Measurements from ENCODE around the gene SRMS.

SRMS gene

GRCh38 chr20:63549019-63549418 lies 1.5 kb upstream of the SRMS start:
- WGBS (ENCODE audit: insufficient coverage), result 47% methylated on average over 5 of the region's 25 CpGs
- H3K36me3 ChIP-seq (ENCODE audit: control insufficient read depth in 4 of 4, insufficient read depth in 4 of 4, low read length in 3 of 4), result no peaks in the 10 kb centered on the region
- no peak overlapping the region for H3K4me3 ChIP-seq (ENCODE audit: control insufficient read depth in 1 of 7, extremely low read depth in 1 of 7, insufficient read depth in 4 of 7, low read depth in 2 of 7, low read length in 6 of 7)
- ChIA-PET CTCF (interaction anchor here (0.9 kb wide), 1 partner anchor 12 kb away, joined by 3 read pairs; no protein-coding TSS in a partner anchor), POLR2A (no interaction called here)
- H3K4me1 ChIP-seq (ENCODE audit: control extremely low read depth in 1 of 4, control insufficient read depth in 4 of 4, insufficient read depth in 4 of 4, low read length in 3 of 4), result peaks cover 0 to 17% (median 17%) of the 10 kb centered on the region in 4 experiments
- H3K9me3 ChIP-seq (ENCODE audit: control extremely low read depth in 1 of 5, control insufficient read depth in 4 of 5, insufficient read depth in 2 of 5, low read depth in 1 of 5, low read length in 4 of 5), result no peaks in the 10 kb centered on the region
- no peak for DNase-seq
- peaks cover 0 to 32% (median 7%) of the 10 kb centered on the region in 5 experiments for H3K27me3 ChIP-seq (replicated peaks in 2 of 5; ENCODE audit: control insufficient read depth in 4 of 5, insufficient read depth in 5 of 5, low read length in 4 of 5)
- no peak overlapping the region for H3K27ac ChIP-seq (ENCODE audit: insufficient read depth in 1 of 2, low read depth in 1 of 2, low read length in 2 of 2, poor library complexity in 1 of 2, severe bottlenecking in 2 of 2)

GRCh38 chr20:63548542-63548941 lies 993 bp upstream of the SRMS start:
- no peaks in the 10 kb centered on the region for H3K9me3 ChIP-seq (ENCODE audit: control extremely low read depth in 1 of 5, control insufficient read depth in 4 of 5, insufficient read depth in 2 of 5, low read depth in 1 of 5, low read length in 4 of 5)
- ChIA-PET CTCF (interaction anchor here (0.9 kb wide), 1 partner anchor 12 kb away, joined by 3 read pairs; no protein-coding TSS in a partner anchor), POLR2A (no interaction called here)
- peaks cover 0 to 14% (median 13%) of the 10 kb centered on the region in 4 experiments for H3K4me1 ChIP-seq (ENCODE audit: control extremely low read depth in 1 of 4, control insufficient read depth in 4 of 4, insufficient read depth in 4 of 4, low read length in 3 of 4)
- no peak for DNase-seq
- no peaks in the 10 kb centered on the region for H3K36me3 ChIP-seq (ENCODE audit: control insufficient read depth in 4 of 4, insufficient read depth in 4 of 4, low read length in 3 of 4)
- WGBS (ENCODE audit: insufficient coverage), result 60% methylated on average over 3 of the region's 11 CpGs
- H3K27ac ChIP-seq (ENCODE audit: insufficient read depth in 1 of 2, low read depth in 1 of 2, low read length in 2 of 2, poor library complexity in 1 of 2, severe bottlenecking in 2 of 2), result no peak overlapping the region
- peaks cover 0 to 32% (median 7%) of the 10 kb centered on the region in 5 experiments for H3K27me3 ChIP-seq (replicated peaks in 2 of 5; ENCODE audit: control insufficient read depth in 4 of 5, insufficient read depth in 5 of 5, low read length in 4 of 5)
- no peak overlapping the region for H3K4me3 ChIP-seq (ENCODE audit: control insufficient read depth in 1 of 7, extremely low read depth in 1 of 7, insufficient read depth in 4 of 7, low read depth in 2 of 7, low read length in 6 of 7)

GRCh38 chr20:63546956-63547724 lies 409 bp downstream of the SRMS start:
- H3K4me3 ChIP-seq (ENCODE audit: control insufficient read depth in 1 of 7, extremely low read depth in 1 of 7, insufficient read depth in 4 of 7, low read depth in 2 of 7, low read length in 6 of 7), result no peak overlapping the region
- CTCF ChIA-PET, result interaction anchor here (1.6 to 2.3 kb wide), 2 partner anchors 8 to 9 kb away, joined by 3 to 9 read pairs; partner anchors contain the start of gene PTK6
- no peak overlapping the region for H3K27ac ChIP-seq (ENCODE audit: insufficient read depth in 1 of 2, low read depth in 1 of 2, low read length in 2 of 2, poor library complexity in 1 of 2, severe bottlenecking in 2 of 2)
- 64% methylated on average over 51 of the region's 58 CpGs for WGBS (ENCODE audit: insufficient coverage)
- POLR2A ChIA-PET, result no interaction called here
- no peaks in the 10 kb centered on the region for H3K9me3 ChIP-seq (ENCODE audit: control extremely low read depth in 1 of 5, control insufficient read depth in 4 of 5, insufficient read depth in 2 of 5, low read depth in 1 of 5, low read length in 4 of 5)
- H3K4me1 ChIP-seq (ENCODE audit: control extremely low read depth in 1 of 4, control insufficient read depth in 4 of 4, insufficient read depth in 4 of 4, low read length in 3 of 4), result peaks cover 0 to 3% (median under 1%) of the 10 kb centered on the region in 4 experiments
- no peak for DNase-seq
- H3K27me3 ChIP-seq (replicated peaks in 2 of 5; ENCODE audit: control insufficient read depth in 4 of 5, insufficient read depth in 5 of 5, low read length in 4 of 5), result peaks cover 0 to 32% (median 7%) of the 10 kb centered on the region in 5 experiments
- H3K36me3 ChIP-seq (ENCODE audit: control insufficient read depth in 4 of 4, insufficient read depth in 4 of 4, low read length in 3 of 4), result no peaks in the 10 kb centered on the region

GRCh38 chr20:63546256-63546955 lies 1.1 kb downstream of the SRMS start:
- peaks cover 0 to 3% (median 0%) of the 10 kb centered on the region in 4 experiments for H3K4me1 ChIP-seq (ENCODE audit: control extremely low read depth in 1 of 4, control insufficient read depth in 4 of 4, insufficient read depth in 4 of 4, low read length in 3 of 4)
- 95% methylated on average over 20 of the region's 20 CpGs for WGBS (ENCODE audit: insufficient coverage)
- no peak overlapping the region for H3K27ac ChIP-seq (ENCODE audit: insufficient read depth in 1 of 2, low read depth in 1 of 2, low read length in 2 of 2, poor library complexity in 1 of 2, severe bottlenecking in 2 of 2)
- CTCF ChIA-PET, result interaction anchor here (1.5 to 2.3 kb wide), 3 partner anchors 8 to 10 kb away, joined by 3 to 9 read pairs (median 4); partner anchors contain the start of gene PTK6
- no peak for DNase-seq
- H3K4me3 ChIP-seq (ENCODE audit: control insufficient read depth in 1 of 7, extremely low read depth in 1 of 7, insufficient read depth in 4 of 7, low read depth in 2 of 7, low read length in 6 of 7), result no peak overlapping the region
- no peaks in the 10 kb centered on the region for H3K9me3 ChIP-seq (ENCODE audit: control extremely low read depth in 1 of 5, control insufficient read depth in 4 of 5, insufficient read depth in 2 of 5, low read depth in 1 of 5, low read length in 4 of 5)
- no peaks in the 10 kb centered on the region for H3K36me3 ChIP-seq (ENCODE audit: control insufficient read depth in 4 of 4, insufficient read depth in 4 of 4, low read length in 3 of 4)
- H3K27me3 ChIP-seq (replicated peaks in 2 of 5; ENCODE audit: control insufficient read depth in 4 of 5, insufficient read depth in 5 of 5, low read length in 4 of 5), result peaks cover 0 to 32% (median 7%) of the 10 kb centered on the region in 5 experiments
- POLR2A ChIA-PET, result no interaction called here

GRCh38 chr20:63545814-63546213 lies 1.7 kb downstream of the SRMS start:
- 67% methylated on average over 3 of the region's 6 CpGs for WGBS (ENCODE audit: insufficient coverage)
- Histone ChIP-seq H3K27me3 (replicated peaks in 2 of 5; ENCODE audit: control insufficient read depth in 4 of 5, insufficient read depth in 5 of 5, low read length in 4 of 5) (peaks cover 0 to 32% (median 7%) of the 10 kb centered on the region in 5 experiments), H3K4me1 (ENCODE audit: control extremely low read depth in 1 of 4, control insufficient read depth in 4 of 4, insufficient read depth in 4 of 4, low read length in 3 of 4) (peaks cover 0 to 3% (median 0%) of the 10 kb centered on the region in 4 experiments), H3K9me3 (ENCODE audit: control extremely low read depth in 1 of 5, control insufficient read depth in 4 of 5, insufficient read depth in 2 of 5, low read depth in 1 of 5, low read length in 4 of 5) (no peaks in the 10 kb centered on the region), H3K36me3 (ENCODE audit: control insufficient read depth in 4 of 4, insufficient read depth in 4 of 4, low read length in 3 of 4) (no peaks in the 10 kb centered on the region), H3K4me3 (ENCODE audit: control insufficient read depth in 1 of 7, extremely low read depth in 1 of 7, insufficient read depth in 4 of 7, low read depth in 2 of 7, low read length in 6 of 7) (no peak overlapping the region), H3K27ac (ENCODE audit: insufficient read depth in 1 of 2, low read depth in 1 of 2, low read length in 2 of 2, poor library complexity in 1 of 2, severe bottlenecking in 2 of 2) (no peak overlapping the region)
- DNase-seq, result no peak
- POLR2A ChIA-PET, result no interaction called here
- CTCF ChIA-PET, result interaction anchor here (1.5 to 2.3 kb wide), 3 partner anchors 8 to 10 kb away, joined by 3 to 9 read pairs (median 4); partner anchors contain the start of gene PTK6

GRCh38 chr20:63544958-63545516 lies 2.5 kb downstream of the SRMS start:
- H3K27ac ChIP-seq (ENCODE audit: insufficient read depth in 1 of 2, low read depth in 1 of 2, low read length in 2 of 2, poor library complexity in 1 of 2, severe bottlenecking in 2 of 2), result no peak overlapping the region
- ChIA-PET CTCF (interaction anchor here (0.5 to 1.5 kb wide), 4 partner anchors 9 to 42 kb away, joined by 3 to 4 read pairs (median 4); no protein-coding TSS in a partner anchor), POLR2A (no interaction called here)
- no peak overlapping the region for H3K4me3 ChIP-seq (ENCODE audit: control insufficient read depth in 1 of 7, extremely low read depth in 1 of 7, insufficient read depth in 4 of 7, low read depth in 2 of 7, low read length in 6 of 7)
- H3K4me1 ChIP-seq (ENCODE audit: control extremely low read depth in 1 of 4, control insufficient read depth in 4 of 4, insufficient read depth in 4 of 4, low read length in 3 of 4), result peaks cover 0 to 3% (median 0%) of the 10 kb centered on the region in 4 experiments
- WGBS (ENCODE audit: insufficient coverage), result 86% methylated on average over 19 of the region's 19 CpGs
- no peak for DNase-seq
- H3K36me3 ChIP-seq (ENCODE audit: control insufficient read depth in 4 of 4, insufficient read depth in 4 of 4, low read length in 3 of 4), result no peaks in the 10 kb centered on the region
- no peaks in the 10 kb centered on the region for H3K9me3 ChIP-seq (ENCODE audit: control extremely low read depth in 1 of 5, control insufficient read depth in 4 of 5, insufficient read depth in 2 of 5, low read depth in 1 of 5, low read length in 4 of 5)
- peaks cover 0 to 32% (median 7%) of the 10 kb centered on the region in 5 experiments for H3K27me3 ChIP-seq (replicated peaks in 2 of 5; ENCODE audit: control insufficient read depth in 4 of 5, insufficient read depth in 5 of 5, low read length in 4 of 5)

Measured in common myeloid progenitor, CD34-positive (primary cell).